Small intestine (tissue), 7 donors: Measurements from ENCODE around the gene SLC26A1. TPM values are rescaled to one million over a fixed set of nuclear protein-coding genes. Genes with fewer than 3 reads are reported as not detected.

Source experiments
- DNase-seq, 2 donors: peaks; one replicate each; pipeline versions ENCODE4 v3.0.0 to v3.0.0-alpha.2; 2013
- FAIRE-seq: peaks from 2 replicates; lab custom pipeline; 2012; peaks lifted over from hg19 to GRCh38; lab: Jason Lieb, UNC
- H3K27ac ChIP-seq, 3 donors: one replicate each; pipeline ENCODE4 v1.5.1; 2013; ENCODE audit warnings: low read length in 2 of 3, mild to moderate bottlenecking in 2 of 3, control low read depth in 1 of 3, inconsistent platforms in 1 of 3, low read depth in 1 of 3, moderate library complexity in 1 of 3
- H3K27me3 ChIP-seq, 3 donors: one replicate each; pipeline ENCODE4 v1.6.1; 2013; ENCODE audit warnings: low read length in 3 of 3, inconsistent platforms in 1 of 3; ENCODE audit not compliant: control insufficient read depth in 3 of 3, insufficient read depth in 3 of 3
- H3K36me3 ChIP-seq, 3 donors: one replicate each; pipeline ENCODE4 v1.6.1; 2013; ENCODE audit warnings: low read length in 3 of 3, inconsistent platforms in 1 of 3, low read depth in 1 of 3, mild to moderate bottlenecking in 1 of 3, moderate library complexity in 1 of 3; ENCODE audit not compliant: control insufficient read depth in 3 of 3, insufficient read depth in 2 of 3
- H3K4me1 ChIP-seq, 3 donors: one replicate each; pipeline ENCODE4 v1.6.1; 2013; ENCODE audit warnings: low read length in 2 of 3, inconsistent platforms in 1 of 3, low read depth in 1 of 3, mild to moderate bottlenecking in 1 of 3, moderate library complexity in 1 of 3; ENCODE audit not compliant: control insufficient read depth in 3 of 3, insufficient read depth in 2 of 3
- H3K4me3 ChIP-seq, 3 donors: one replicate each; pipeline ENCODE4 v1.5.1; 2013; ENCODE audit warnings: low read length in 3 of 3, control low read depth in 1 of 3, inconsistent platforms in 1 of 3, low read depth in 1 of 3, mild to moderate bottlenecking in 1 of 3, moderate library complexity in 1 of 3
- H3K9me3 ChIP-seq, 2 donors: one replicate each; pipeline ENCODE4 v1.6.1; 2013; ENCODE audit warnings: low read depth in 1 of 2, low read length in 1 of 2; ENCODE audit not compliant: control insufficient read depth in 2 of 2, insufficient read depth in 1 of 2
- WGBS, 3 donors: extraction: QIAGEN DNeasy Blood & Tissue Kit; methylation state at CpG; one replicate each; pipeline ENCODE4 v1.1.7; 2013; 5-methylcytosine and 5-hydroxymethylcytosine counted together
- polyA plus RNA-seq, 4 donors: library from polyadenylated mRNA; stranded (reverse) in 3 of 4; unstranded in 1 of 4; fragments of 200-250 nt in 3 of 4; fragments of 120-200 nt in 1 of 4; gene quantifications; one replicate each; pipeline versions ENCODE4 v1.2.1 to v1.2.3, GENCODE V29; 2013
- donor health status: healthy with polysubstance abuse.
- donor health status: control.
- donor health status: control.
- donor health status: Bipolar disorder and iron deficiency.
- donor health status: healthy.

The SLC26A1 gene
- polyA plus RNA-seq, 4 donors, result 0.54 to 8.6 (median 2.7) TPM

DNA sequence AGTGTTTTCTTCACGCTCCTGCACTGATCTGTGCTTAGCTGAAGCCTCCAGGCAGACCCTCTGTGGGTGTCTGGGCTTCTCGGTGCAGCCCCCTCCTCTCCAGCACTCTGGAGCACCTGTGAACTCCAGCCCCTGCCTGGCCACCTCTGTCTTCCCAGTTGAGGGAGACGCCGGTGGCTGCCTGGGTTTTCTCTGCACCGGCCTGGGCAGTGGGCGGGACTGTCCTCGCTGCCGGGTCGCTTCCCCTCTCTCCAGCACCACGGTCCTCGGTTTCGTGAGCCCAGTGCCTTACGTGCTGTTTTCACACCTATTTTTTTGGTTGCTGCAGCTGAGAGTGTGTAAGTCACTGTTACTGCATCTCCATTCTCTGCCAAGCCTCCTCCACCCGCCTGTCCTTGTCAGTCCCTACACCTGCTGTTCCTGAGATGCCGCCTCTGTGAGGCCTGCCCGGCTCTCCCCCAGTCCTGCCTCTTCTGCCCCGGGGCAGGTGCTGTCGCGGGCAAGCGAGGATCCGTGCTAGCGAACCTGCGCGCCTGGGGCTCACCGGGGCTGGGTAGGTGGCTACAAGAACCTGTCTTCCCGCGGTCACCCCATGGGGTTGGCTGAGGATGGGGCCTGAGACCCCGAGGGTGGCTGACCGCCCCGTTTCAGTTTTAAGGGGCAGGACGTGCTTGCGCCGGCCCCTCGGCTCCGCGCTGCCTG is 15.8 kb upstream of the SLC26A1 start:
- Histone ChIP-seq H3K36me3 (peaks cover 0 to 8% (median 0%) of the 10 kb centered on the region in 3 donors), H3K27ac (peak overlapping the region in 1 of 3 donors; percentile 14), H3K4me3 (peak overlapping the region; percentile 53 to 70 (median 61)), H3K9me3 (peaks cover 0 to 11% of the 10 kb centered on the region in 2 donors), H3K4me1 (peaks cover 0 to 30% (median 4%) of the 10 kb centered on the region in 3 donors), H3K27me3 (peaks cover 0 to 47% (median 10%) of the 10 kb centered on the region in 3 donors)
- no peak for FAIRE-seq
- WGBS, 3 donors, result 1 to 3% (median 2%) methylated on average over 36 of the region's 36 CpGs
- peak in 1 of 2 donors; percentile 59 for DNase-seq

DNA sequence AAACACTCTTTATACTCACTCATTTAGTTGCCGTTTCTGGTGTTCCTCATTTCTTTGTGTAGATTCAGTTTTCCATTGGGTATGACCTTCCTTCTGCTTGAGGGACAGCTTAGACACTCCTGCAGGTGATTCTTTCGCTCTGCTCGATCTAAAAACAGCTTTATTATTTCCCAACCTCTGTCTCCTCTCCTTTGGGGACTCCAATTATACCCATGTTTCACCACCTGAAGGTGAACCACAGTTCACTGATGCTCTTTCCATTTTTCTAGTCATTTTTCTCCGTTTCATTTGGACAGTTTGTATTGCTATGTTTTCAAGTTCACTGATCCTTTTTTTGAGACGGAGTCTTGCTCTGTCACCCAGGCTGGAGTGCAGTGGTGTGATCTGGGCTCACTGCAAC is 13.7 kb upstream of the SLC26A1 start:
- peaks cover 0 to 11% of the 10 kb centered on the region in 2 donors for H3K9me3 ChIP-seq
- WGBS, 3 donors, result 85 to 90% (median 87%) methylated on average over 5 of the region's 5 CpGs
- no peaks in the 10 kb centered on the region for H3K36me3 ChIP-seq
- H3K4me1 ChIP-seq, result peaks cover 5 to 19% (median 11%) of the 10 kb centered on the region in 3 donors
- FAIRE-seq (no peak), DNase-seq (no peak)
- H3K4me3 ChIP-seq, result no peak overlapping the region
- H3K27ac ChIP-seq, result no peak overlapping the region
- H3K27me3 ChIP-seq, result peaks cover 9 to 69% (median 23%) of the 10 kb centered on the region in 3 donors

DNA sequence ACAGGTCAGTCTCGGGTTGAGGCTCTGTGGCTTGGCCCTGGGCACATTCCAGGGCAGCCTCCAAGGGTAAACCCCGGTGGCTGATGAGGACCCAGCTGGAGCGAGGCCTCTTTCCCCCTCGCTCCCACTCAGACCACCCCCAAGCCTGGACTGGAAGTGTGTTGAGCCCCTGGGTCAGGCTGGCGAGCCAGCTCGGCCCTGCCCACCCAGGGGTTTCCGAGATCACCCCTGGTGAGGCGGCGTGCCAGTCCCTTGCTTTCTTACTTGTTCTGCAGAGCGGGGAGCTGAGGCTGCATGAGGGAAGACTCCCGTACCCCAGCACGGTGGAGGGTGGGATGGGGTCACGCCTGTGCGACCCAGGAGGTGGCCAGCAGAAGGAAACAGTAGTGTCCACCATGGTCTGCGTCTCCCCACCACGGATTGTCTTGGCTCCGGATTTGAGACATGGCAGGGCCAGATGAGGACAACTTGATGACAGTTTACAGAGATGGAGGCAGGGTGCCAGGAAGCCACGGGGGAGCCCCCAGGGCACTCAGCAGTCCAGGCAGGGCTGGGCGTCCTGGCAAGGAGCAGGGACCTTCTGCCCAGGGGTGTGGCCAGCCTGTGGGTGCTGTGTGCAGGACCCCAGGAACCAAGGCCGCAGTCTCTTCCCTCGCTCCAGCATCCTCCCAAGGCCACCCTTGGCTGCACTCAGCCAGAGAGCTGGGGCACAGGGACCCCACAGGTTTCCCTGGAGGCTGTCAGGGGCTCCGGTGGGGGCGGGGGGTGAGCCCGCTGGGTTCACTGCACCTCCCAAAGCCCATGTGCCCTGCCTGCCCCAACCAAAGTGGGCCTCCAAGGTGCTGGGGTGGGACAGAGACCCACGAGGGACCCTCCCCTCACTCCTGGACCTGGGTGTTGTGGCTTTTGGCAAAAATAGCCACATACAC is 11.6 kb upstream of the SLC26A1 start:
- H3K36me3 ChIP-seq, result no peaks in the 10 kb centered on the region
- DNase-seq (no peak), FAIRE-seq (no peak)
- peaks cover 13 to 89% (median 39%) of the 10 kb centered on the region in 3 donors for H3K27me3 ChIP-seq
- no peak overlapping the region for H3K4me3 ChIP-seq
- H3K27ac ChIP-seq, result no peak overlapping the region
- H3K4me1 ChIP-seq, result peaks cover 5 to 9% (median 7%) of the 10 kb centered on the region in 3 donors
- peaks cover 0 to 11% of the 10 kb centered on the region in 2 donors for H3K9me3 ChIP-seq
- WGBS, 3 donors, result 63 to 78% (median 71%) methylated on average over 21 to 25 of the region's 25 CpGs

GRCh38 chr4:1004071-1004418 is 10.8 kb upstream of the SLC26A1 start:
- Histone ChIP-seq H3K27ac (no peak overlapping the region), H3K36me3 (no peaks in the 10 kb centered on the region), H3K9me3 (peaks cover 0 to 11% of the 10 kb centered on the region in 2 donors), H3K4me1 (peaks cover 5 to 7% (median 6%) of the 10 kb centered on the region in 3 donors), H3K4me3 (no peak overlapping the region), H3K27me3 (peaks cover 13 to 92% (median 42%) of the 10 kb centered on the region in 3 donors)
- FAIRE-seq (no peak), DNase-seq (no peak)
- WGBS, 3 donors, result 72 to 88% (median 78%) methylated on average over 13 of the region's 13 CpGs

DNA sequence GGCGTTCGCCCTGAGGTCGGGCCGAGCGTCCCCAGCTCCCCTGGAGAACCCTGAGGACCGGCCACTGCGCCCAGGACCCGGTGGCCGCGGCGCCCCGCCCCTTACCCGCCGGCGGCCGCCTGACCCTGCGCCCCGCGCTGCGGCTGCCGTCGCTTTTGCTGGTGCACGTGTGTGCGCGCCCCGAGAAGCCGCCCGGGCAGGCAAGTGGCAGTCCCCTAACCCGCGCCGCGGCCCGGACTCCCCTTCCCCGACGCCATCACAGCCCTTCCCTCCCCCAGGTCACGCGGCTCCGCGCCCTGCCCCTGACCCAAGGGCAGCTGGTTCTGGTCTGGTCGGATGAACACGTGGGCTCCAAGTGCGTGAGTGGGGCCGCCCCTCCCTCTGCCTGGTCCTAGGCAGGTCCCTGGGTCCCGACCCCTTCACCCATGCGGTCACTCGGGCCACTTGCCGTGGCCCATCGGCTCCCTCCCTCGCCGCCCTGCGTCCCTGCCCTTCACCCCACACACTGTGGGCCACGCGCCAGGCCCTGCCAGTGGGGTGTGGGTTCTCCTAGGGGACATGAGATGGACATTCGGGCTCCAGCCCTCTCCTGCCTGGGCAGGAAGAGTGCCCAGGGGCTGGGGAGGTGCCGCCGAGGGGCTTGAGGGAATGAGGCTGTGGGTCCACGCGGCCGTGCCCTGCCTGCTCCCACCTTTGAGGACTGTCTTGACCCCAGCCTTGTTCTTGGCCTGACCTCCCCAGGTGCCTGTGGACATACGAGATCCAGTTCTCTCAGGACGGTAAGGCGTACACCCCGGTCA is 10.3 kb upstream of the SLC26A1 start:
- peaks cover under 1 to 7% (median 5%) of the 10 kb centered on the region in 3 donors for H3K4me1 ChIP-seq
- peaks cover 0 to 10% of the 10 kb centered on the region in 2 donors for H3K9me3 ChIP-seq
- H3K36me3 ChIP-seq, result no peaks in the 10 kb centered on the region
- 24 to 57% (median 29%) methylated on average over 32 to 63 of the region's 63 CpGs for WGBS, 3 donors
- H3K27me3 ChIP-seq, result peaks cover 13 to 90% (median 45%) of the 10 kb centered on the region in 3 donors
- FAIRE-seq (no peak), DNase-seq (no peak)
- H3K27ac ChIP-seq, result no peak overlapping the region
- no peak overlapping the region for H3K4me3 ChIP-seq

GRCh38 chr4:1002631-1003251 is 9.5 kb upstream of the SLC26A1 start:
- FAIRE-seq, result no peak
- no peaks in the 10 kb centered on the region for H3K36me3 ChIP-seq
- DNase-seq, result no peak

DNA sequence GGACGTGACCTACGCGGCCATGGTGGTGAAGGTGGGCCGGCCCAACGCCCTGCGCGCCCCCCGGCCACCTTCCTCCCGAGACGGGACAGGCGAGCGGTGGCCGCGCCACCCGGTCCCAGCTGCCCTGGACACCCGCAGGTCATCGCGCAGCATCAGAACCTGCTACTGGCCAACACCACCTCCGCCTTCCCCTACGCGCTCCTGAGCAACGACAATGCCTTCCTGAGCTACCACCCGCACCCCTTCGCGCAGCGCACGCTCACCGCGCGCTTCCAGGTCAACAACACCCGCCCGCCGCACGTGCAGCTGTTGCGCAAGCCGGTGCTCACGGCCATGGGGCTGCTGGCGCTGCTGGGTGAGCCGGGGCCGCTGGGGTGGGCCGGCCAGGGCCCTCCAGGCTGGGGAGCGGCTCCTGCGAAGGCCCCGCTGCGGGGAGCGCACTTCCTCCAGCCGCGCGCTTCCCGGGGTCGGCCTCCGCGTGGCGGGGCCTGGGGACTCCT is 9.0 kb upstream of the SLC26A1 start:
- Histone ChIP-seq H3K36me3 (no peaks in the 10 kb centered on the region), H3K27ac (no peak overlapping the region), H3K9me3 (peaks cover 0 to 7% of the 10 kb centered on the region in 2 donors), H3K4me1 (peaks cover 5 to 9% (median 7%) of the 10 kb centered on the region in 3 donors), H3K27me3 (peaks cover 13 to 88% (median 52%) of the 10 kb centered on the region in 3 donors), H3K4me3 (peak overlapping the region in 1 of 3 donors; percentile 9)
- peak in 1 of 2 donors; percentile 84 for DNase-seq
- 1 to 4% (median 3%) methylated on average over 38 to 54 of the region's 54 CpGs for WGBS, 3 donors
- FAIRE-seq, result no peak

More at GRCh38 chr4:1002631-1003251, 9.5 kb upstream of the SLC26A1 start:
- peak overlapping the region in 1 of 3 donors; percentile 9 for H3K4me3 ChIP-seq
- H3K9me3 ChIP-seq, result peaks cover 0 to 7% of the 10 kb centered on the region in 2 donors
- H3K4me1 ChIP-seq, result peaks cover 4 to 9% (median 5%) of the 10 kb centered on the region in 3 donors
- no peak overlapping the region for H3K27ac ChIP-seq
- 3 to 4% (median 4%) methylated on average over 37 to 75 of the region's 75 CpGs for WGBS, 3 donors
- H3K27me3 ChIP-seq, result peaks cover 13 to 90% (median 51%) of the 10 kb centered on the region in 3 donors
